ENCODE measurements around the gene GMFB.
"Not testable (repeated sequence)": the region's sequence is repeated elsewhere in the genome, so short reads cannot be mapped to it uniquely, and the experiment has no call there.

Gene GMFB

GRCh38 chr14:54470701-54471100 lies 18.1 kb downstream of the GMFB start:
- TF ChIP-seq, protein P1, sequence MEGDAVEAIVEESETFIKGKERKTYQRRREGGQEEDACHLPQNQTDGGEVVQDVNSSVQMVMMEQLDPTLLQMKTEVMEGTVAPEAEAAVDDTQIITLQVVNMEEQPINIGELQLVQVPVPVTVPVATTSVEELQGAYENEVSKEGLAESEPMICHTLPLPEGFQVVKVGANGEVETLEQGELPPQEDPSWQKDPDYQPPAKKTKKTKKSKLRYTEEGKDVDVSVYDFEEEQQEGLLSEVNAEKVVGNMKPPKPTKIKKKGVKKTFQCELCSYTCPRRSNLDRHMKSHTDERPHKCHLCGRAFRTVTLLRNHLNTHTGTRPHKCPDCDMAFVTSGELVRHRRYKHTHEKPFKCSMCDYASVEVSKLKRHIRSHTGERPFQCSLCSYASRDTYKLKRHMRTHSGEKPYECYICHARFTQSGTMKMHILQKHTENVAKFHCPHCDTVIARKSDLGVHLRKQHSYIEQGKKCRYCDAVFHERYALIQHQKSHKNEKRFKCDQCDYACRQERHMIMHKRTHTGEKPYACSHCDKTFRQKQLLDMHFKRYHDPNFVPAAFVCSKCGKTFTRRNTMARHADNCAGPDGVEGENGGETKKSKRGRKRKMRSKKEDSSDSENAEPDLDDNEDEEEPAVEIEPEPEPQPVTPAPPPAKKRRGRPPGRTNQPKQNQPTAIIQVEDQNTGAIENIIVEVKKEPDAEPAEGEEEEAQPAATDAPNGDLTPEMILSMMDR (IDR thresholded peaks at IDR 0.05; ENCODE audit: low read depth, low read length, missing control alignments), result no peak
- DNase-seq (ENCODE audit: low read depth), result no peak
- no peak overlapping the region for H3K4me3 ChIP-seq (ENCODE audit: low read depth, low read length)

DNA sequence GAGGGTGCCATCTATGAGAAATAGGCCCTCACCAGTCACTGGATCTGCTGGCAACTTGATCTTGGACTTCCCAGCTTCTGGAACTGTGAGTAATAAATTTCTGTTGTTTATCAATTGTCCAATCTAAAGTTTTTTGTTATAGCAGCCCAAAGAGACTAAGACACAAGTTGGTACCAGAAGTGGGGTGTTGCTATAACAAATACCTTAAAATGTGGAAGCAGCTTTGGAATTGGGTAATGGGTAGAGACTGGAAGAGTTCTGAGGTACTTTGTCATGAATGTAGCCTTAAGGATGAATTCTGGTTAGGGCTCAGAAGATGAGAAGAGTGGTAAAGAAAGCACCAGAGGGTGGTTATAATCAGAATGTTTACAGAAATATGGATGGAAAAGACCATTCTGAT lies 21.5 kb downstream of the GMFB start:
- no peak for DNase-seq (ENCODE audit: low read depth)
- TF ChIP-seq, protein P1 (IDR thresholded peaks at IDR 0.05; ENCODE audit: low read depth, low read length, missing control alignments), result no peak
- no peak overlapping the region for H3K4me3 ChIP-seq (ENCODE audit: low read depth, low read length)

GRCh38 chr14:54465654-54466053 lies 23.1 kb downstream of the GMFB start:
- H3K4me3 ChIP-seq (ENCODE audit: low read depth, low read length), result no peak overlapping the region
- TF ChIP-seq, protein P1 (IDR thresholded peaks at IDR 0.05; ENCODE audit: low read depth, low read length, missing control alignments), result no peak
- DNase-seq (ENCODE audit: low read depth), result no peak

GRCh38 chr14:54462048-54462447 lies 26.7 kb downstream of the GMFB start:
- DNase-seq (ENCODE audit: low read depth), result no peak
- TF ChIP-seq, protein P1 (IDR thresholded peaks at IDR 0.05; ENCODE audit: low read depth, low read length, missing control alignments), result no peak
- no peak overlapping the region for H3K4me3 ChIP-seq (ENCODE audit: low read depth, low read length)

- no peak for DNase-seq (ENCODE audit: low read depth)
- TF ChIP-seq, protein P1 (IDR thresholded peaks at IDR 0.05; ENCODE audit: low read depth, low read length, missing control alignments), result no peak
- no peak overlapping the region for H3K4me3 ChIP-seq (ENCODE audit: low read depth, low read length)
These were observed 29.7 kb downstream of the GMFB start for GRCh38 chr14:54459106-54459505.

GRCh38 chr14:54458536-54458935 lies 30.2 kb downstream of the GMFB start:
- not testable (repeated sequence) for H3K4me3 ChIP-seq (ENCODE audit: low read depth, low read length); DNase-seq (ENCODE audit: low read depth)

GRCh38 chr14:54457609-54457996 lies 31.2 kb downstream of the GMFB start:
- DNase-seq (ENCODE audit: low read depth), result no peak
- TF ChIP-seq, protein P1 (IDR thresholded peaks at IDR 0.05; ENCODE audit: low read depth, low read length, missing control alignments), result no peak
- no peak overlapping the region for H3K4me3 ChIP-seq (ENCODE audit: low read depth, low read length)

- not testable (repeated sequence) for DNase-seq (ENCODE audit: low read depth); H3K4me3 ChIP-seq (ENCODE audit: low read depth, low read length)
These were observed 31.8 kb downstream of the GMFB start for GRCh38 chr14:54456820-54457608.

Data from GM12864 (cell line).